NCI-H345 (cell line): ENCODE measurements around the gene BSPRY.
"Not testable (repeated sequence)": the region's sequence is repeated elsewhere in the genome, so short reads cannot be mapped to it uniquely, and the experiment has no call there.

Experiments used
- DNase-seq: peaks from one replicate; lab custom pipeline; 2025; lab: John Stamatoyannopoulos, UW

The BSPRY gene

DNA sequence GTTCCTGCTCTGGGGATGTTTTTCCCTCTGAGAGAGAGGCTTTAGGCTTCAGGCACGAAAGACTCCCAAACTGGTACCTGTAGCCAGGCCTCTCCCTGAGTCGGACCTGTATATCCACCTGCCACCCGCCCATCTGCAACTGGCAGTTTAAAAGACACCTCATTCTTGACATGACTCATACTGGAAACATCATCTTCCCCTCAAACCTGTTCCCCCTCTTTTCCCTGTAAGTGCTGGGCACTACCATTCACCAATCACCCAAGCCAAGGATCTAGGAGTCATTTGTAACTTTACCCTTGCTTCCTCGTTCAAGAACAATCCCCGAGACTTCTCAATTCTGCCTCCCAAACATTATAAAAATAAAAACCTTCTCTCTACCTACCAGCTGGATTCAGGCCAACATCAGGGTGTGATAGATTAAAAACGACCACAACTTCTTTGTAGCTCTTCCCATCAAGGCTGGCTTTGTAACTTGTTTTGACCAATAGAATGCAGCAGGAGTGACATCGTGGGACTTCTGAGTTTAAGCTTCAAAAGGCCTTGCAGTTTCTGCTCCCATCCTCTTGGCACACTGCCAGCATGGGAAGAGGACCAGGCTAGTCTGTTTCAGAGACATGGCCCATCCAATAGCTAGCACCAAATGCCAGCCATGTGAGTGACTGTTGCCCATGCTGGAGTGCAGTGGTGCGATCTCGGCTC, 7.5 kb upstream of the BSPRY start:
- peak; percentile 31 for DNase-seq

DNA sequence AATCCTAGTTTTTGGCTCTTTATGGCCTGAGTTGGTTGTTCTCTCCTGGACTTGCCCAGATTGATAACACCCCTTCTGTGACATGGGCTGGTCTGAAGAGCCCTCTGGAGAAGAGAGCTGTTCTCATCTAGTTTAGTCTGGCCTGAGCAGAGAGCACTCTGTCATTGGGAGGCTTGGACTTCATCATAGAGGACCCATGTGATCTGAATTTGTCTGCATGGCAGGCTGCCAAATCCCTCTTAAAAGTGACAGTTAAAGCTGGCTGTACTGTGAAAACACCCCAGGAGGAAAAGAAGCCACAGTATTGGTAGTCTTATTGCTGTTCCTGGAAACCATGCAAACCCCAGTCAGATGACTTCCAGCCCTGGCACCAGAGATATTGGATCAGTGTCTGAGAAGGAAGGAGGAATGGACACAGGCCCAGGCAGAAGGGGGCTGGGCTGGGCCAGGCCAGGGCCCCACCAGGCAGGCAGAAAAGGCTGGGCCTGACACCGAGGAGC, 5.6 kb upstream of the BSPRY start:
- peak; percentile 98 for DNase-seq

GRCh38 chr9:113345190-113345589, 4.2 kb upstream of the BSPRY start:
- no peak for DNase-seq

GRCh38 chr9:113345671-113346070, 3.7 kb upstream of the BSPRY start:
- no peak for DNase-seq

- DNase-seq: no peak
Measured at GRCh38 chr9:113348437-113348836, 904 bp upstream of the BSPRY start.

- DNase-seq: no peak
Measured at GRCh38 chr9:113349066-113349444, 286 bp upstream of the BSPRY start.

GRCh38 chr9:113350107-113350661, 843 bp downstream of the BSPRY start:
- no peak for DNase-seq

- no peak for DNase-seq
Measured at GRCh38 chr9:113350937-113351336, 1.6 kb downstream of the BSPRY start.

DNA sequence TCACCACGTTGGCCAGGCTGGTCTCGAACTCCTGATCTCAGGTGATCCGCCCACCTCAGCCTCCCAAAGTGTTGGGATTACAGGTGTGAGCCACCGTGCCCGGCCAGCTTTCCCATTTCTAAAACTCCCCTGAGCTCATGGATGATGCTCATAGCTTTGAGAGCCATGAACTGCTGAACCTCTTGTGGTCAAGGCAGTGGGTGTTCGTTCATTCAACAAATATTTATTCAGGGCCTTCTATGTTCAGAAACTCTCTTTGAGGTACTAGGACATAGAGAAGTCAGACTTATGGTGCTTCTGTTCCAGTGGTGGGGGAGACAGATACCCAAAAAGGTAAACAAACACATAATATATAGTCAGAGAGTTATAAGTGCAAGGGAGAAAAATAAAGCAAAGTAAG, 2.7 kb downstream of the BSPRY start:
- DNase-seq: no peak

GRCh38 chr9:113352411-113352810, 3.1 kb downstream of the BSPRY start:
- DNase-seq: no peak

DNA sequence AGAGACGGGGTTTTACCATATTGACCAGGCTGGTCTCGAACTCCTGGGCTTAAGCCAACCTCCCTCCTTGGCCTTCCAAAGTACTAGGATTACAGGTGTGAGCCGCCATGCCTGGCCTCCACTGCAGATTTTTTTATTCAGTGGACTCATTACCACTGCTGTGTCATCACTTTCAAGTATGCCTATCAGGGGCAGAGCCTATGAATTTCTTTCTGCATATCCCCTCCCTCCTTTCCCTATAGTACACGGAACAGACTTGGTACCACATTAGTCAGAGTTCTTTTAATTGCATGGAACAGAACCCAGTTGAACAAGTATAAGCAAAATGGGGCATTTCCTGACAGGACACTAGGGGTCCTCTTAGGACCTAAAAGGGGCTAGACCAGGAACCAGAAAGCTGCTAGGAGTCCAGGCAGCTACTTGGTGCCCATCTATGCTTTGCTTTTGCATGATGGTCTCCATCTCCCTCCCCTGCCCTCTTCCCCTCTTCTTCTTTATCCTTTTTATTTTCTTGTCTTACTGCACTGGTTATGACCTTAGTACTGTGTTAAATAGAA, 5.8 kb downstream of the BSPRY start:
- no peak for DNase-seq

DNA sequence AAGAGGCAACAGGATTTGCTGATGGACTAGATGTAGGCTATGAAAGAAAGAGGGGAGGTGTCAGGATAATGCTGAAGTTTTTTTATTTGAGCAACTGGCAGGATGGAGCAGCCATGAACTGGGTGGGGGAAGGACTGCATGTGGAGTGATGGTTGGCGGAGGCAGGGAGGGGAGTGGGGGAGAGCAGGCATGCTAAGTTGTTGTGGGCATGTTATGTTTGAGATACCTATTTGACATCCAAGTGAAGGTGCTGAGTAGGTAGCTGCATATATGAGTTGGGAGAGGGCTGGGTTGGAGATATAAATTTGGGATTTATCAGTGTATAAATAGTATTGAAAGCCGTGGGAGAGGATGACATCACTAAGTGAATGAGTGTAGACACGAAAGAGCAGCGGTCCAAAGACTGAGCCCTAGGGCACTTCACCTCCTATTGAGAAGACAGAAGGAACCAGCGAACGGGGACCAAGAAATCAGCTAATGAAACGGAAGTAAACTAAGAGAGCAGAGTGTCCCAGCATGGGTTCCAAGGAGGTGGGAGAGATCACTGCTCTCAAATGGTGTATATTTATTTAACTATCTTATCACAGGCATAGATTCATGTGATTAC, 7.4 kb downstream of the BSPRY start:
- DNase-seq: no peak

- no peak for DNase-seq
Measured at GRCh38 chr9:113359385-113359784, 10.0 kb downstream of the BSPRY start.

DNA sequence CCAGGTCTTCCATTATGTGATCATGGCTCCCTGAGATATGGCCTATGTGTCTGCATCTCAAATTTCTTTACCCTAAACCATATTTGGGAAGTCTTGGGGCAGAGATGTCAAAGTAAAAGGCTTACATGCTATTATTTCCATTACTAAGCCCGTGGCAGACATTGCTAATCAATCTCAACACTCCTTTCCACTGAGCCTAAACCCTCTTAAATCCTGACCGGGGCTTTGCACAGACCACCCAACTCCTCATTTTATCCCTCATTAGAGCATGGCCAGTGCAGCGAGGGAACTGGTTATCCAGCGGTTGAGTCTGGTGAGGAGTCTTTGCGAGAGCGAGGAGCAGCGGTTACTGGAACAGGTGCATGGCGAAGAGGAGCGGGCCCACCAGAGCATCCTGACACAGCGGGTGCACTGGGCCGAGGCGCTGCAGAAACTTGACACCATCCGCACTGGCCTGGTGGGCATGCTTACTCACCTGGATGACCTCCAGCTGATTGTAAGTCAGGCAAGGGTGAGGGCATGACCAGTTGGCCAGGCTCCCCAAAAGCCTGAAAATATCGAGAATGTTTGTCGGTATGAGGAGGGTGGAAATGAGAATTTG, 11.0 kb downstream of the BSPRY start:
- DNase-seq: no peak

GRCh38 chr9:113361304-113362018, 12.1 kb downstream of the BSPRY start:
- no peak for DNase-seq

GRCh38 chr9:113363336-113363735, 14.0 kb downstream of the BSPRY start:
- no peak for DNase-seq

GRCh38 chr9:113364951-113365350, 15.6 kb downstream of the BSPRY start:
- no peak for DNase-seq

- DNase-seq: not testable (repeated sequence)
Measured at GRCh38 chr9:113365652-113366051, 16.3 kb downstream of the BSPRY start.

DNA sequence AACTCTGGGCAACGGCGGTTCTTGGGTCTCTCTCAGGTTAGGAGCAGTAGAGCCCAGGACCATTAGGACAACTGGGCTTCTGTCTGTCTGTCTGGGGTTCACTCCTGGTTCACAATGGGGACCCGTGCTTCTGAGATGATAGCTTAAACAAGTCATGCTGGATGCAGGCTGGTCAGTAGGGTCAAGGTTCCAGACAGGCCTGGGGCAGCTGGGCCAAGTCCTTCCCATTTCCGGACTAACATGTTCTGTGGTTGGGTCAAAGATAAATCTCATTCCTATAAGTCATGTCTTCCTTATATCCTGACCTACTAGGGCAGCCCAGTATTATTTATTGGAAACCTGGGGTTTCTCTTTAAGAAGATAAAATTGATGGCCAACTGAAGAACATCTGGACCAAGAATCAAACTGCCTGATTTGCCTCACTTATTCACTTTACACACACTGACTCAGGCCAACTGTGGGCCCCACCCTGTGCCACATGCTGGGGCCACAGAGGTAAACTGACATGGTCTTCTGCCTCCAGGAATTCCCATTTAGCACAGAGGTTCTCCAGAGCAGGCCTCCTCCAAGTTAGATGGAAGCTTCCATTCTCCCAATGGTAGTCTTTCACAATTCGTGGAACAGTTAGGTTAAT, 19.1 kb downstream of the BSPRY start:
- DNase-seq: no peak

- no peak for DNase-seq
Measured at GRCh38 chr9:113368982-113369854, 19.9 kb downstream of the BSPRY start.

GRCh38 chr9:113369855-113370140, 20.5 kb downstream of the BSPRY start:
- DNase-seq: no peak
